Activated CD4-positive, alpha-beta T cell treated with anti-CD3 and anti-CD28 coated beads, Interleukin-2, amount 50 U/mL, for 48 hours (primary cell): ENCODE measurements around the gene PSMB5.

Source experiments
- DNase-seq, 2 experiments: peaks; one replicate each; pipeline ENCODE4 v3.0.0-alpha.2; 2020

Gene PSMB5

DNA sequence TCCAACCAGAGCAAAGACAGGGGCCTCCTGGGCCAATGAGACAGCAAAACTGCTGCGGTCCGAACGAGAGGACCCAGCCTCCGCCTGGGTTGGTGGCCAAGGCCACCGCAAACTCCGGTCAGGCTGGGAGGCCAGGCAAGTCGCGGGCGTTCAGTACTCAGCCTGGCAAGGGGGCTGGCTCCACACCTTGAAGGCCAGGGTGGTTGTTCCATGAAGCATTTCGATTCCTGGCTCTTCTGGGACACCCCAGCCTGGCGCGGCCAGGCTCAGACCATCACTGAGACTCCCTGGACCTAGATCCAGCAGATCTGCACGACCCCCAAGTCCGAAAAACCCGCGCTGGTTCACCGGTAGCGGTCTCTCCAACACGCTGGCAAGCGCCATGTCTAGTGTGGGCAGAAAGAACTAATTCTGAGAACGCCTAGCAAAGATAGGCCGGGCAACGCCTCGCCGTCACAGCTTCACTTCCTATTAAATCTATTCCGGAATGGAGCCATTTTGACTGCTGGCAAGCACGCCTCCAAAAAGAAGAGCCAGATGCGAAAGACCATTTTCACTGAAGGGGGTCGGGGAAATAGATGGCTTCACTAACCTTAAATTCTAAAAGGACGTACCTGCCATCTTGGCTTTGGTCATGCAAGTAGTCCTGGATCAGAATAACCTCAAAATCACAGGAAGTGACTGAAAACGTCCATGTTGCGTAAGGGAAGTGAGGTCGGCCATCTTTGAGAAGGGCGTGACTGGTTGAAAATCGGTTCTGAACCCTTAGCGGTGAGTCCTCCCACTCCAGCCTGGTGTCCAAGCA lies at the start of gene PSMB5:
TSS of gene PSMB5 (minus strand) at position 403 of the 805 bp plus-strand sequence. CDS start at position 384, 19 bp downstream.
- peak; percentile 85 to 90 for DNase-seq

GRCh38 chr14:23080474-23080873 lies 45.8 kb upstream of the PSMB5 start:
- DNase-seq: no peak

DNA sequence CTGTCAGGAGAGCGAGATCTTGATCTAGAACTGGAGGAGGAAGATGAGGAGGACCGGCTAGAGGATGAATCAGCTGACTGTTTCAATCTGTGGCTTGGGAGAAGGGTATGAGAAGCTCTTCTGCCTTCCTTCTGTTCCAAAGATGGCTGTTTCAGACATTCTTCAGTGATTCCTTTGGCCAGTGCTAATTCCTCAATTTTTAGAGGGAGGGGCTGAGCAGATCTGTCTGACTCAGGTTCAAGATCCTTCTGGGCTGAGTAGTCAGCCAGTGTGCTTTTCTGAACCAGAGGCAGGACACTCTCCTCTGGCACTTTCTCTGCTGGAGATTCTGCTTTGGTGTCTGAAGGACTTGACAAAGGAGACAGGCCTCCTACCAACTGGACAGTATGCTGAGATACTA lies 45.0 kb upstream of the PSMB5 start:
- no peak for DNase-seq

GRCh38 chr14:23078692-23079116 lies 44.0 kb upstream of the PSMB5 start:
- no peak for DNase-seq

DNA sequence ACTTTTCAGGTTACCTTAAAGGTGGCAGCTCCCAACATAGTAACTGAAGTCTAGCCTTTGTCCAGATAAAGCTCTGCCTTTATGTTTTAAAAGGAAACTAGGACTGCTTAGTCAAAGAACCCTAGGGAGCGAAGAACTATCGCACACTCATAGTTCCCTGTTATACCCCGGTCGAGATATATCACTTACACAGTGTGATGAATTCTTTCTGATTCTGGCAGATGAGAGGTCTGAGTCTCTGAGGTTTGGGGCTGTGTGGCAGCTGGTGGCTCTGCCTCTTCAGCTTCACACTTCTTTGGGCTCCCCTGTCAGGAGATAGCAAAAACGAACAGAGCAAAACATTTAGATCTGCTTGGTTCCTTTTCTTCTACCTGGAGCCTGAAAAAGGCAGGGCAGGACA lies 43.3 kb upstream of the PSMB5 start:
- no peak for DNase-seq

DNA sequence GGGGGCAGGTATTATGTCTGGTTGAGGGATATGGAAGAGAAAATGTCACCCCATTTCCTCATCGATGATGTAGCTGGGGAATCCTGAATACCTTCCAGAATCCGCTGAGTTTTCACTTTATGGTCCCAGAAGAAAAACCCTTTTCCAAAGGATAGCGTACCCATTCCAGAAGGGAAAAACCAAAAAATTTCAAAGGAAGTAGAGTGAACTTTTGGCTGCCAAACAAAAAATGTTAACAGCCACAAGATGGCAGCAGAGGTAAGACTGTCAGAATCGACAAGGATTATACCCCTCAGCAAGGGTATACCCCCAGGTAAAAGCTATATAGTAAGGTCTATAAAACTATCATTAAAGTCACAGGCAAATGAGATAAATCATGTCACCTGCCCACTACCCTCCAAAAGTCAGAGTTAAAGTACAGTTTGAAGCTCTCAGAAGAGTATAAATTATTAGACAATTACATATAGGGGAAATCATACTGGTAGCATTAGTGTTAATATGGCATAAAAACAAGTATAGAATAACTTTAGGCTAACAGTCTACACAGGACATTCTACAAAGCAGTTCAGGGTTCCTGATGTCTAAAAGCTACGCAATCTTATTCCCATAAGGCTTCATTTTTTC lies 42.2 kb upstream of the PSMB5 start:
- no peak for DNase-seq

GRCh38 chr14:23074906-23075305 lies 40.2 kb upstream of the PSMB5 start:
- DNase-seq: no peak

DNA sequence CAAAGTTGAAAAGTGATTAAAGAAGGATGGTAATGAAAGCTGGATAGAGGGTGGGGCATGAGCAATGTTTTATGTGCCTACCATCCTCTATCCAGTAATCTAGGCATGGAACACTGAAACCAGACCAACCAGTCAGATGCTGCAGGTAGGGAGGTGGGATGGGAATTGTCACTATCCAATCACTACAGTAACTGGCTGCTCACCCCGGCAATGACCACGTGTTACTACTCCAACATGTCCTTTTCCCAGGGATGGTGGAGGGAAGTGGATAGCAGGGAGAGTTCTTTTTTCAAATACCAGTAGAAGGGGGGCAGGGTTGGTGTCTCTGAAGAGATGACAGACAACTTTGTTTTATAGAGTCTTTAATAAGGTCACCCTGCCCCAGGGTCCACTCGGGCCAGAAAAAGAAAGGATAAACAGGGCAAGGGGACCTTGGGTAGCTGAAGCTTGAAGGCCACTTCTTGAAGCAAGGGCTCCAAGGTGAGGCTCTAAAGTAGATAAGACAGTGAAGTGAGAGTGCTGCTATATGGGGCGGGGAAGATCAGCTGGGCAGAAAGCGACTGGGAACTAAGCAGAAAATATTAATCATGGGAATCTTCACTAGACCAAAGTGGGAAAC lies 37.3 kb upstream of the PSMB5 start:
- DNase-seq: peak in 1 of 2 experiments; percentile 1

DNA sequence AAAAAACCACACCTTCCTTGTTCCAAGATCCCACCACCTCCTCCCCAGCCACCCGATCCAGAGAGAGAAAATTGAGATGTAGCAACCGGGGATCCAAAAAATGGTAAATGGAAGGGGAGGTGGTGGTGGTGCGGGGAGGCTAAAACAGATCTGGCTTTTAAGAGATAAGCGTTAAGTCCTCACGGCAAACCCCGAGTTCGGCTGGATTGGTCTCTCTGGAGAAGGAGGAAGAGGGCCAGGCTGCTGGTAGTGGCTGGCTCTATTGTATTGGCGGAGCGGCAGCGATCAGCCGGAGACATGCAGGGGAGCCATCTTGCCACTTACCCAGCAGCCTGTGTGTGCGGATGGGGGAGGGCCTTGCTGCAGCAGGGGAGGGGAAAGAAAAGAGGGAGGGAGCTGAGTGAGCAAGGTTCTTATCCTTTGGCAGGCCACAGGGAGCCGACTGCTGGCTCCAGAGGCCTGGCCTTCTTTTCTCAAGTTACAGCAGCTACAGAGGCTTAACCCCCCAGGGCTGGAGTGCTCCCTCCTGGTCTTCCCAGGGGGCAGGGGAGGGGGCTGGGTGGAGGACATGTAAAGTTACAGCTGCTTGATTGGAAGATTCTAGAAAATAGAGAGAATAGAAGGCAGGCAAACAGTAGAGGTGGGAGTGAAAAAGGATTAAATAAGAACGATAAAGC lies 36.7 kb upstream of the PSMB5 start:
- DNase-seq: peak; percentile 78 to 86

- no peak for DNase-seq
These were observed 35.8 kb upstream of the PSMB5 start for GRCh38 chr14:23070262-23071129.

DNA sequence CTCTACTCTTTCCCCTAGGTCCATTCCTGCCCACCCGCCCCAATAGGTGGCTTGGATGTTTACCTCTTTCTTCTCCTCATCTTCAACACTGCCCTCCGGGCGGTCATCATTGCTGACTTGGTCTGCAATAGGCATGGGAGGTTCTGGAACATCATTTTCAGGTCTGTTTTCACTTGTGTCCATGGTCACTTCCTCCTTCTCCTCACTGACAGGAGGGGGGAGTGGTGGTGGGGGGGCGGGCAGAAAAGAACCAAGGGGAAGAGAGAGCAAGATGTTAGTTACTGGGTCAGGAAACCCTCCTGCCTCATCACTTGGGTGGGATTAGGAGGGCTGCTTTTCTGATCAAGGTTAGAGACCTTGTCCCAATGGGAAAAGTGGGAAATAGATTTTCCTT lies 34.7 kb upstream of the PSMB5 start:
- no peak for DNase-seq

- DNase-seq: peak; percentile 72 to 79
These were observed 34.2 kb upstream of the PSMB5 start for GRCh38 chr14:23068789-23069412.

DNA sequence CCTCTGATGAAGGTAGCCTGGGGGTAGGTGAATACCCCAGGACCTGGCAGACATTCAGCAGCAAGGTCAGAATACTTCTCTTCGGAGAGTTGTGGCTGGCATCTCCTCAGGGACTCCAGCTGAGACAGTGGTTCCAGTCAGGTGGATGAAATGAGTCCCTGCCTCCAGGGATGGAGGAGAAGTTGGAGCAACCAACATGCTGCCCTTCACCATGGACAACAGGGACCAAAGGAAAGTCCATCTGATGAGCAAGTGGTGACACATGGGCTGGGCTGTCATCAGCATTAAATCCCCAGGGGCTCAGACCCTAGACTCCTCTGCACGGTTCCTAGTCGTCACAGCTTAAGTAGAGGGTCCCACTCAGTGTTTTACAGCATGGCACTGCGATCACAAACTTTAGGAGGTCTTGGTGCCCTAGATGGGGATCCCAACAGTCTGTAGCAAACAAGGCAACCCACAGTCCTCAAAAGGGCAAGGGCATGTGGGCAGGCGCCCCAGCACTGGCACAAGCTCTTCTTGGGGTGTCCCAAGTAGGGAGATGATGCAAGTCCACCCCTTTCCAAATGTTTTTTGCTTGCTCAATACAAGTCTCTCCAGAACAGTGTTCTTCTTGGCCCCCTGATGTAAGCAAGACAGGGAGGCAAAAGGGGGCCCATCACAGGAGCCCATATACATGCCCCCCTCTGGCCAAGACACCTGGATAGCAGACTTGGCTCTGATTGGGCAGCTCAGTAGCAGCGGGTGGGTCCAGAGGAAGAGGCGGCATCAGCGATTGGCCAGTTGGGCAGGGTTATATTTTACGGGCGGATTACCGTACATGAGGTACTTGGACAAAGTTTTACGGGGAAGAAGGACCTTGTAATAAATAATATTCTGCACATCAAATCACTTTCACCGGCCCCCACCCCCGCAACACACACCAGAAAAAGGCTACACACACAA lies 33.4 kb upstream of the PSMB5 start:
- DNase-seq: no peak

DNA sequence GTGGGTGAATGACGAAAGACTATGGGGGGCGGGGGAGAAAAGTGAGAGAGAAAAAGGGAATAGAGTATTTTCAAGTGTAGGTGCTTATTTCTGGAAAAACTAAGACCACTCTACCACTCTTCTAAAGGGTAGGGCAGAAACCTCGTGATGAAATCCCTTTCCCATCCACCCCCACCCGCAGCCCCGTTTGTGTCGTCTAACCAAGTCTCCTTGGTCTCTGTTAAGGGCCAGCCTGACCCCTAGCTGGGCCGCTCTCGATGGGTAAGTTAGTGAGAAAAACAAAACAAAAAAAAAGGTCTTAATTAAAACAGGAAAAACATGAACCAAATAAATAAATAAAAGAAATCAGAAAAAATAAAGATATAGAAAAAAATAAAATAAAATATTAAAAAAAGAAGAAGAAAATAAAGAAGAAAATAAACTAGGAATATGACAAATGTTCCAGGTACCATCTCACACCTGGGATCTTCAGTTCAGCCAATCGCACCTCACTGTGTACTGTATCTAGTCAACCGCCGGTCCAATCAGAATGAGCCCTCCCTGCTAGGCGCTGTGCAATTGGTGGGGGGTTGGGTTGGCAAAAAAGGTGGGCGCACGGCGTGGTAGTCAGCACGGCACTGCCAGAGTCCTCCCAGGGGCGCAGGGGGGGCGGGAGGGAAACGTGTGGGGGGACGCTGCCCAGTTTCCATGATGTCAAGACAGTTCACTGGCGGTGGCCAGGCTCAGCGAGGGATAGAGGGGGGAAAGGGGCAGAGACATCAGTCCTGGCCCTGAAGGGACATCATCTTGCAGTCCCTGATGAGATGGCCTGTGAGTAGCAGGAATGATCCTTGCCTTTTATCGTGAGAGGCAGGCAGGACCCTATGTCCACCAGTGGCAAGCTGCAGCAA lies 32.4 kb upstream of the PSMB5 start:
- DNase-seq: no peak

DNA sequence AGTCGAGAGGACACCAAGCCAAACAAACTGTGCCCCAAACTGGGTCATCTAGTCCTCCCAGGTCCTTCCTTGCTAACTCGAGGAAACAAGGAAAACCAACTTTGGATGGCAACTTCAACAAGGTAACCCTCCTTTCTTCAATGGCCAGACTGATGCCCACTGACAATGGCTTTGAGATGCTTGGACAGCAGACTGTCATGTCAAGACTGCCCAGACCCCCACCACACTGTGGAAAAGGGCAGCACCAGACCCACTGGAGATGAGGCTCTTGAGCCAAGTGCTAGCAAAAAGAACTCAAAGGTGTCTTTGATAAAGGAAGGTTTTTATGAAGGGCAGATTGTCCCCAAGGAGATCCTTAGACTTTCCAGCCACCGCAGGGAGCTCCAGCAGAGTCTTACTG lies 31.7 kb upstream of the PSMB5 start:
- no peak for DNase-seq

GRCh38 chr14:23063601-23064000 lies 28.9 kb upstream of the PSMB5 start:
- no peak for DNase-seq

DNA sequence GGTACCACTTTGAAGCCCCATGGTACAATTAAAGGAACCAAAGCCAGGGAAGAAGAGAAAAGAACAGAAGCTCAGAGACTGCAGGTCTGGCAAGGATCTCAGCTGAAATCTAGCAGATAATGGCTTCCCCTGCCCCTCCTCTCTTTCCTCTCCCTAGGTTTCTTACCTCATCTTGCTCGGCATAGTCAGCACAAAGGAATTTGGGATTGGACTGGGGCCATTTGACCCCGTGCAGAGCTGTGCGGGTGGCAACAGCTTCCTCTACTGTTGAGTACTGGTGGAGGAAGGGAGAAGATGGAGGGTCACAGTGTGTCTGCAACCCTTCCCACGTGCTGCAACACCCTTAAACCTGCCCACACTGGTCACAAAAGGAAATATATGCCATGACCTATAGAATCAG lies 27.3 kb upstream of the PSMB5 start:
- no peak for DNase-seq

GRCh38 chr14:23060536-23061260 lies 26.0 kb upstream of the PSMB5 start:
- no peak for DNase-seq
